HG03039 (cell line): ENCODE measurements around the gene CCT5.
"Not testable (repeated sequence)": the region's sequence is repeated elsewhere in the genome, so short reads cannot be mapped to it uniquely, and the experiment has no call there.

Source experiments
- ATAC-seq: cut with Tn5 transposase; IDR thresholded peaks from one replicate; pipeline ENCODE4 v1.9.1; 2021; ENCODE audit warnings: mild to moderate bottlenecking, moderate library complexity; ENCODE audit not compliant: unreplicated experiment

The CCT5 gene

GRCh38 chr5:10244342-10244944, 5.6 kb upstream of the CCT5 start:
- no peak for ATAC-seq

DNA sequence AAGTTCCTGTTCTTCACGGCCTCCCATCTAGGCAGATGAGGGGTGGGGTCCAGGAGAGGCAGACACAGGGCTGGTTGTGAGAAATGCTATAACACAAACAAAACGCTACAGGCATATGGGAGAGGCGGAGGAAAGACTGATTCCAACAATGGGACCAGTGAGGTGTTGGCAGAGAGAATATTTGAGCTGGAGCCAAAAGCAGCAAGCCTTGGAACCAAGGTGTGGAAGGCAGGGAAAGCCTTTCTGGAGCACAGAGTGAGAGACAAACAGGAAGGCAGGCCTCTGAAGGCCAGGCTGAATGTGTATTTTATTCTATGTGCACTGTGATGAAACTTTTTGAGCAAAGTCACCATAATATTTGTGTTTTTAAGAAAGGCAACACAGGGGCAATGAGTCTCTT, 3.3 kb upstream of the CCT5 start:
- no peak for ATAC-seq

DNA sequence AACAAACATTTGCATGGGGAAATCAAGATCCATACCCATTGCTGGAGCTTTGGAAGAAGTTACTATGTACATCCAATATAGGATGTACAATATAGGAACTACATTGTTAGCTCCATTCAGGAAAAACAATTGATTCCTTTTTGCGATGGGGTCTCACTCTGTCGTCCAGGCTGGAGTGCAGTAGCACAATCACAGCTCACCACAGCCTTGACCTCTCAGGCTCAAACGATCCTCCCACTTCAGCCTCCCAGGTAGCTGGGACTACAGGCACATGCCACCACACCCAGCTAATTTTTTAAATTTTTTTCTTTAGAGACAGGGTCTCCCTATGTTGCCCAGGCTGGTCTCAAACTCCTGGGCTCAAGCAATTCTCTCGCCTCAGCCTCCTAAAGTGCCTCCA, 2.9 kb upstream of the CCT5 start:
- not testable (repeated sequence) for ATAC-seq

DNA sequence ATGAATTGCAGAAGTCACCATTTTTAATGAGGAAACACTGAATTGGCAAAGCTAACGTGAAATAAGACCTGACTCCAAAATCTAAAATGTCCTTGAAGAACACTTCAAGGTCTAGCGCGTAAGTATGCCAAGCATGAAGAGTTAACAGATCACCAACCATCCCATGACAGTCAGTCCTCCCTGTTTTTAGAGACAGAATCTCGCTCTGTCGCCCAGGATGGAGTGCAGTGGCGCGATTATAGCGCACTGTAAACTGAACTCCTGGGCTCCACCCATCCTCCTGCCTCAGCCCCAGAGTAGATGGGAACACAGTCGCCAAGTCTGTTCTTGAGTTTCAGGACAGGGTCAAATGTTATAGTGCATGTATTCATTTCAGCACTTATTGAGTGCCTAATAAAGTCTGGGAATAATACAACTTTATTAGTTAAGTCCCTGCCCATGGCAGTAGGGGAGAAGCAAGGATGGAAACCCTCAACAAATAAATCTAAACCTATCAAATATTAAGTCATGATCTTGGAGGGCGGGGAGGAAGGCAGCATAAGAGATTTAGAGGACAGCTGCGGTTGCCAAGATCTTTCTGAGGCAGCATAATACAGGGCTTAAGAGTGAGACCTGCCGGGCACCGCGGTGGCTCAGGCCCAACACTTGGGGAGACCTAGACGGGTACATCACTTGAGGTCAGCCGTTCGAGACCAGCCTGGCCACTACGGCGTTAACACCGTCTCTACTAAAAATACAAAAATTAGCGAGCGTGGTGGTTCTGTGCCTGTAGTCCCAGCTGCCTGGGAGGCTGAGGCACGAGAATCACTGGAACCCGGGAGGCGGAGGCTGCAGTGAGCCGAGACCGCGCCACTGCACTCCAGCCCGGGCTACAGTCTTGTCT, 1.5 kb upstream of the CCT5 start:
- peak; percentile 0 for ATAC-seq

DNA sequence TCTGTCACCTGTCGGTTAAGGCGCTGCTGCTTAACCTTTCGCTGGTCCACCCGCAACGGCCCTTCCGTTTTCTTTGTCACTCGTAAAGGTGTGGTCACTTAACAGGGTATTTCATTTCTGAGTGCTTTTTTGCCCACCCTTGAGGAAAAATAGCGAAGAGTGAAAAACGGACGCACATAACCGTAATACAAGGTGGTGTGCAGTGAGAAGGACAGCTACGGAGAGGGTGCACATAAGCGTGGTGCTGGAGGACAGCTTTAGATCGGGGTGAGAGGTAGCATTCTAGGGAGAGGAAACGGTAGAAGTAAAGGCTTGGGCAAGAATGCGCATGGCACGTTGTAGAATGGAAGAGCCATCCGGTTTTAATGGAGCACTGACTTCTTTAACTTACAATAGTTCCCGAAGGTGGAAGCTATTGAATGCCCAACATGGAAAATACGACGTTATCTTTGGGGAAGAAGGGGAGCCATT, 761 bp downstream of the CCT5 start:
- peak; percentile 9 for ATAC-seq

- ATAC-seq: no peak
These were observed 1.3 kb downstream of the CCT5 start for GRCh38 chr5:10251405-10251804.

GRCh38 chr5:10253390-10253789, 3.3 kb downstream of the CCT5 start:
- no peak for ATAC-seq

DNA sequence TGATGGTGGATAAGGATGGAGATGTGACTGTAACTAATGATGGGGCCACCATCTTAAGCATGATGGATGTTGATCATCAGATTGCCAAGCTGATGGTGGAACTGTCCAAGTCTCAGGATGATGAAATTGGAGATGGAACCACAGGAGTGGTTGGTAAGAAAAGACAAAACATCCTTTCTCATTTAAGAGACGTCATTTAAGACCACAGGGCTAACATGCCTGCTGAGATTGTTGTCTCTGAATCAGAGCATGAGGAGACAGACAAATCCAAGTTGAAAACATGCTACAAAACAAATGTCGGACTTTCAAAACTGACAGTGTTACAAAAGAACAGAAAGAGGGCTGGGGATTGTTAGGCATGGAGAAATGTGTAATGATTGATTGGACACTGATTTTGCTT, 4.6 kb downstream of the CCT5 start:
- ATAC-seq: no peak

DNA sequence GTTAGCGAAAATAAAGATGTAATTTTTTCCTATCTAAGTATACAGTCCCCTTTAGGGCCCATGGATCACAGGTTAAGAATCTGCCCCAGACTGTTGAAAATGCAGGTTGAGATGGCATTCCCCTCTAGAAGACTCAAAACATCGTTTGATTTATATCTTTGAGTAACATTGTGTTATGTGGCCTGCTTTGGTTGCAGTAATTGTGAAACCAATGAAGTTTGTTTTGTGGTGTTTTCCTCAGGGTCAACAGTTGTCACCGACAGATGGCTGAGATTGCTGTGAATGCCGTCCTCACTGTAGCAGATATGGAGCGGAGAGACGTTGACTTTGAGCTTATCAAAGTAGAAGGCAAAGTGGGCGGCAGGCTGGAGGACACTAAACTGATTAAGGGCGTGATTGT, 7.8 kb downstream of the CCT5 start:
- no peak for ATAC-seq

GRCh38 chr5:10259899-10260298, 9.8 kb downstream of the CCT5 start:
- no peak for ATAC-seq

- no peak for ATAC-seq
These were observed 11.0 kb downstream of the CCT5 start for GRCh38 chr5:10261065-10261464.

- no peak for ATAC-seq
These were observed 12.2 kb downstream of the CCT5 start for GRCh38 chr5:10262121-10262774.

DNA sequence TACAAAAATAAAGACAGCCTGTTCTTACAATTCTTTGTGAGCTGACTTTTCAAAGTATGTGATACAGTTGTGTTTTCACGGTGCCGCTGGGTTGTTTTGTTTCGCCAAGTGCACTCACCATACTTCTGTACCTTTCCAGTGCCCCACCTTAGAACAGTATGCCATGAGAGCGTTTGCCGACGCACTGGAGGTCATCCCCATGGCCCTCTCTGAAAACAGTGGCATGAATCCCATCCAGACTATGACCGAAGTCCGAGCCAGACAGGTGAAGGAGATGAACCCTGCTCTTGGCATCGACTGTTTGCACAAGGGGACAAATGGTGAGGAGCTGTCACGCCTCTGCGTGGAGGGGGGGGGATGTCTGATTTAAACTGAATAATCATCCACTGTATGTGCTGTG, 12.9 kb downstream of the CCT5 start:
- no peak for ATAC-seq

- no peak for ATAC-seq
These were observed 14.5 kb downstream of the CCT5 start for GRCh38 chr5:10264604-10265003.

- no peak for ATAC-seq
These were observed 15.4 kb downstream of the CCT5 start for GRCh38 chr5:10265245-10266109.

DNA sequence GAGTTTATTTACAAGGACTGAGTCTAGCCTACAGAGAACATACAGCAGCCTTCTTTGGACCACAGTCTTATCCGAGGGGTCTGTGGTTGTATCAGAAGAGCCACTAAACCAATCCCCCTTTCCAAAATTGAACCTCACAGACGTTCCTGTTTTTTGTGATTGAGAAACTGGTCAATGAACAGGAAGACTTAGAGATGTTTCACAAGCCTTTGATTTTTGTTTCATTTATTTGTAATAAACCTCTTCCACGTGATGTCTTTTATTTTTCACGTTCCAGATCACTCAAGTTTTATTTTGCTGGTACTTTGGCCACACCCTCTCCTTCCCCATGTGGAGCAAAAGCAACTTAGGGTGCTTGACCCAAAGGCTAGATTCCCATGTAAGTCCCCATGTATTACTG, 16.1 kb downstream of the CCT5 start:
- ATAC-seq: no peak

DNA sequence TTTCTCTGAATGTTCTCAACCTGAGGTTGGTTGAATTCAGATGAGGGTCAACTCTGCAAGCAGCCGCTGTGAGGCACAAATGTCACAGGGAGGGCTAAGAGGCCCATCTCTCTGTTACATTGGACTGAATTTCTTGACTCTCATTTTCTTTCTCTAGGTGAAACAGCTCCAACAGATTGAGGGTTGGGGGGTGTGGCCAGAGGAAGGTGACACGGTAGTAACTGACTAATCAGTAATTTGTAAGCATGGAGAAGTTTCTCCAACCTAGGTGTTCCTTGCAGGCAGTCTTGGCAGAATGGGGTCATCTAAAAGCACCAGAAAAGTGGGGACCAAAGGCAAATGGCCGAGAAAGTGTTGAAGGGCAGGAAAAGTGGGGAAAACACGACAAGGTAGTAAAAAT, 16.8 kb downstream of the CCT5 start:
- ATAC-seq: no peak

DNA sequence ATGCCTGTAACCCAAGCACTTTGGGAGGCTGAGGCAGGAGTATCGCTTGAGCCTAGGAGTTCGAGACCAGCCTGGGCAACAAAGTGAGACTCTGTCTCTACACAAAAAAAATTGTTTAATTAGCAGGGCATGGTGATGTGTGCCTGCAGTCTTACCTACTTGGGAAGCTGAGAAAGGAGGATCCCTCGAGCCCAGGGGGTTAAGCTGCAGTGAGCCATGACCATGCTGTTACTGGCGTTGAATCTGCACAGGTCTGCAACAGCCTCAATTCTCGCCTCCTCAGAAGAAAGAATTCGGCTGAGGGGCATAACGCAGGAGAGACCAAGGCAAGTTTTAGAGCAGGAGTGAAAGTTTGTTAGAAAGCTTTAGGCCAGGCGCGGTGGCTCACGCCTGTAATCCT, 18.0 kb downstream of the CCT5 start:
- ATAC-seq: no peak

GRCh38 chr5:10272053-10272874, 22.2 kb downstream of the CCT5 start:
- ATAC-seq: no peak

DNA sequence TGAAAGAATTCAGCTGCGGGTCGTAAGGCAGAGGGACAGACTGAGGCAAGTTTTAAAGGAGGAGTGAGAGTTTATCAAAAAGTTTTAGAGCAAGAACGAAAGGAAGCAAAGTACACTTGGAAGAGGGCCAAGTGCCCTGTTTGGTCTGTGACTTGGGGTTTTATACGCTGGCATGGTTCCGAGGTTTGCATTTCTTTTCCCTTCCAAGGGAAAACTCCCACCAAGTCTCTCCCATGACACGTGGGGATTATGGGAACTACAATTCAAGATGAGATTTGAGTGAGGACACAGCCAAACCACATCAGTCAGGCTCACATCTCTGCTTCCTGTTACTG, 22.8 kb downstream of the CCT5 start:
- not testable (repeated sequence) for ATAC-seq
